ENCODE measurements around the gene MTOR. TPM values are rescaled to one million over a fixed set of nuclear protein-coding genes. Genes with fewer than 3 reads are reported as not detected.

MTOR gene
- total RNA-seq, 4 donors from 2014 or later = 32.9 to 43.7 (median 39.3) TPM

DNA sequence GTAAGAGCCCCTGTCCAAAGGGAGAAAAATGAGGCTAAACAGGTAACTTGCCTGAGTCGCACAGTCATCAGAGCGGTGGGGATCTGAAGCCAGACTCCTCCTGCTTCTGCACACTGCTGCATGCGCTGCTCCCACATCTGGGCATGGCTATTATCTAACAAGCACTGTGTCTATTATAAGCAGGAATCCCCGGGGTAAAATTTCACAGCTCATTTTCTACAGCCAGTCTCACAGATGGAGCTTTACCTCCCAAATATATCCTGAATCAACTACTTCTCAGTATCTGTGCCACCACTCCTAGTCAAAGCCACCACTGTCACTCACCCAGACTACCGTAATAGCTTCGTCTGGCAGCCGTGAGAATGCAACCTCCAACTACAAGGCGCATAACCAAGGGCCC is 9.8 kb downstream of the MTOR start:
- WGBS = 86% methylated on average over 8 of the region's 8 CpGs
- Histone ChIP-seq H3K36me3 (peaks cover 79% of the 10 kb centered on the region), H3K27ac (no peak overlapping the region), H3K4me1 (no peaks in the 10 kb centered on the region), H3K9me3 (no peaks in the 10 kb centered on the region), H3K4me3 (no peak overlapping the region), H3K27me3 (no peaks in the 10 kb centered on the region)
- TF ChIP-seq EP300 (IDR thresholded peaks at IDR 0.05) = no peak
- TF ChIP-seq POLR2AphosphoS5 (IDR thresholded peaks at IDR 0.05) = no peak
- no peak for TF ChIP-seq POLR2A (IDR thresholded peaks at IDR 0.05)
- TF ChIP-seq, protein P1, sequence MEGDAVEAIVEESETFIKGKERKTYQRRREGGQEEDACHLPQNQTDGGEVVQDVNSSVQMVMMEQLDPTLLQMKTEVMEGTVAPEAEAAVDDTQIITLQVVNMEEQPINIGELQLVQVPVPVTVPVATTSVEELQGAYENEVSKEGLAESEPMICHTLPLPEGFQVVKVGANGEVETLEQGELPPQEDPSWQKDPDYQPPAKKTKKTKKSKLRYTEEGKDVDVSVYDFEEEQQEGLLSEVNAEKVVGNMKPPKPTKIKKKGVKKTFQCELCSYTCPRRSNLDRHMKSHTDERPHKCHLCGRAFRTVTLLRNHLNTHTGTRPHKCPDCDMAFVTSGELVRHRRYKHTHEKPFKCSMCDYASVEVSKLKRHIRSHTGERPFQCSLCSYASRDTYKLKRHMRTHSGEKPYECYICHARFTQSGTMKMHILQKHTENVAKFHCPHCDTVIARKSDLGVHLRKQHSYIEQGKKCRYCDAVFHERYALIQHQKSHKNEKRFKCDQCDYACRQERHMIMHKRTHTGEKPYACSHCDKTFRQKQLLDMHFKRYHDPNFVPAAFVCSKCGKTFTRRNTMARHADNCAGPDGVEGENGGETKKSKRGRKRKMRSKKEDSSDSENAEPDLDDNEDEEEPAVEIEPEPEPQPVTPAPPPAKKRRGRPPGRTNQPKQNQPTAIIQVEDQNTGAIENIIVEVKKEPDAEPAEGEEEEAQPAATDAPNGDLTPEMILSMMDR (IDR thresholded peaks at IDR 0.05) = no peak
- DNase-seq (ENCODE audit: low spot score in 2 of 2) = no peak

DNA sequence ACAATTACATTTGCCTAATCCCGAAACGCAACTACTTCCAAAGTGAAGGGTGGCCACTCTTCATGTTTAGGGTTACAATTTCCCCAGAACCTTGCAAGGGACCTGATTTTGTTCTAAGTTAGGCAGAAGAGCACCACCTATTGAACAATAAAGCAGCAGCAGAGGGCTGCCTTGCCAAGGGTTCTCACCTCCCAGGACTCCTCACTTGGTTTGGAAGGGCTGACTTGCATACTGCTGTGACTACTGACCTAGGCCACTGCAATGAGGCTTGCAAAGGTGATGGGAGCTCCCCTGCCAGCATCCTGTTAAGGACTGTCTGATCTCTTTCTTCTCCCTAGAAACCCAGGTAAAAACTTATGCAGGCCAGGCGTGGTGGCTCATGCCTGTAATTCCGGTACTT is 14.2 kb downstream of the MTOR start:
- H3K9me3 ChIP-seq = no peaks in the 10 kb centered on the region
- TF ChIP-seq, protein P1 (IDR thresholded peaks at IDR 0.05) = no peak
- TF ChIP-seq POLR2A (IDR thresholded peaks at IDR 0.05) (no peak), POLR2AphosphoS5 (IDR thresholded peaks at IDR 0.05) (no peak), EP300 (IDR thresholded peaks at IDR 0.05) (no peak)
- no peak overlapping the region for H3K27ac ChIP-seq
- no peaks in the 10 kb centered on the region for H3K4me1 ChIP-seq
- no peak overlapping the region for H3K4me3 ChIP-seq
- DNase-seq (ENCODE audit: low spot score in 2 of 2) = no peak
- H3K27me3 ChIP-seq = no peaks in the 10 kb centered on the region
- peaks cover 80% of the 10 kb centered on the region for H3K36me3 ChIP-seq
- whole genome bisulfite sequencing = 91% methylated on average over 4 of the region's 4 CpGs

DNA sequence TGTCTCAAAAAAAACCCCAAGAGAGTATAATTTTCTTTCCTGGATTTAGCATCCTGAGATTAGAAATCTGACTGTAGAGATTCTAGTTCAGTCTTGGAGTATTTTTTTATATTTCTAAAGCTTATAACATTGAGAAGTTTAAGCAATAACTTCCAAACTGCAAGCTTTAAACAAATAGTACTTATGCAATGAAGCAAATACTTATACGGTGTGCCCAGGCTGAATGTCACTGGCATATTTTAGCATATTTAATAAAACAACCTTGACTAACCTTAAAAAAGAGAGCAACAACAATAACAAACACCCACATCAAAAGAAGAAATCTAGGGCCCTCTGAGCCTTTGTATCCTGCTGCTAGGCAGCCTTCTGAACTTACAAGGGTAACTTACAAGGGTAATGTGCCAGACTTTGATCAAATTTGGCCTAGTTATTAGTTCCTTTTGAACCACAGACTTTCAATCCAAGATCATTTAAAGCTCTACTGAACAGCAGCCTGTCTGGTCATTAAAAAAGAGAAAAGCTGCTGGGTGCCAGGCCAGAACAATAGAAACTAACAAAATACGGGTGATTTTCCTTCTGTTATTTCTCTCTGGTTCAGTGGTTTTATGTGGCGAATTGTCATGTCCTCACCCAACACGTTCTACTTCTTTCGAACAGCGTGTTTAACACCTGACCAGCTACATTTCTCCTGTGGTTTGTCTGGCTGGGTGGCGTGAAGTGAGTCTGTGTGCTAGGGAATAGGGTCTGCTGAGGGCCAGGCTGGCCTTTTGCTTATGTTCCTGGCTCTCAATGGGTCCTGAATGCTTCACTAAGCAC is 16.2 kb downstream of the MTOR start:
- H3K27ac ChIP-seq = no peak overlapping the region
- no peak overlapping the region for H3K4me3 ChIP-seq
- TF ChIP-seq POLR2A (IDR thresholded peaks at IDR 0.05) (no peak), EP300 (IDR thresholded peaks at IDR 0.05) (no peak), POLR2AphosphoS5 (IDR thresholded peaks at IDR 0.05) (no peak)
- TF ChIP-seq, protein P1 (IDR thresholded peaks at IDR 0.05) = no peak
- no peaks in the 10 kb centered on the region for H3K27me3 ChIP-seq
- H3K4me1 ChIP-seq = no peaks in the 10 kb centered on the region
- WGBS = 80% methylated on average over 7 of the region's 7 CpGs
- no peak for DNase-seq (ENCODE audit: low spot score in 2 of 2)
- H3K36me3 ChIP-seq = peaks cover 80% of the 10 kb centered on the region
- no peaks in the 10 kb centered on the region for H3K9me3 ChIP-seq

DNA sequence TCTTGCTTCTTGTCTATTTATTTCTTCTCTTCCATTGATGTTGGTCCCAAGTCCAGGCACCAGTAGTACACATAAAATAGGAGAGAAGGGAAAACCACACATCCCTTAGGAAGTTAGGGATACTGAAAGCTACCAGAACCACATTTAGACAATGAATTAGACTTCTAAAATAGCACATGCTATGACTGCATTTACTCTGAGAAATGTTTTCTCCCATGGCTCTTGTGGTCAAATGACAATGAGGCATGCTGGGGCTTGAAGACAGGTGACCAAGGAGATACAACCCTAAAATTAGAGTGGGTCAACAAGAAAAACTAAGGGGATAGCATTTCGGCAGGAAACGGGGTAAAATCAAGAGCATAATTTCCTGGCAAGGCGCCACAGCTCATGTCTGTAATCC is 17.1 kb downstream of the MTOR start:
- DNase-seq (ENCODE audit: low spot score in 2 of 2) = no peak
- Histone ChIP-seq H3K27me3 (no peaks in the 10 kb centered on the region), H3K9me3 (no peaks in the 10 kb centered on the region), H3K27ac (no peak overlapping the region), H3K36me3 (peaks cover 80% of the 10 kb centered on the region), H3K4me3 (no peak overlapping the region), H3K4me1 (no peaks in the 10 kb centered on the region)
- WGBS = 77% methylated on average over 3 of the region's 3 CpGs
- TF ChIP-seq EP300 (IDR thresholded peaks at IDR 0.05) (no peak), POLR2AphosphoS5 (IDR thresholded peaks at IDR 0.05) (no peak), POLR2A (IDR thresholded peaks at IDR 0.05) (no peak)
- TF ChIP-seq, protein P1 (IDR thresholded peaks at IDR 0.05) = no peak

DNA sequence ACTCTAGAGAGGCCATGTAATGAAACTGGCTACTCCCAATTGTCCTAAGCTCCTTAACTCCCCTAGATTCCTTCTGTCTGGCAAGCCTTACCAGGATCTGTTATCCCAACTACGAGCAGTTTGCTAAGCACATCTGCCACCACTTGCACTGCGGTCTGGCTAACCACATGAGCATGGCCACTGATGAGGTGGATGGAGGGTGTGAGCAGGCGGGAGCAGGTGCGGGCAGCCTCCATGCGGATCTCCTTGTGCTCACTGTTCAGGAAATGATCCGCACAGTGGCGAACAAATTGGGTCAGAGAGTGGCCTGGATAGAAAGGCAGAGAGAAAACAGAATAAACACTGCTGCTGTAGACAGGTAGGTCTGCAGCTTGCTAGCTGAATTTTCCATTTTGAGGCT is 24.0 kb downstream of the MTOR start:
- no peak for DNase-seq (ENCODE audit: low spot score in 2 of 2)
- WGBS = 91% methylated on average over 7 of the region's 7 CpGs
- H3K36me3 ChIP-seq = peaks cover 99% of the 10 kb centered on the region
- no peak for TF ChIP-seq POLR2AphosphoS5 (IDR thresholded peaks at IDR 0.05)
- TF ChIP-seq POLR2A (IDR thresholded peaks at IDR 0.05) = no peak
- TF ChIP-seq, protein P1 (IDR thresholded peaks at IDR 0.05) = no peak
- TF ChIP-seq EP300 (IDR thresholded peaks at IDR 0.05) = no peak
- H3K27me3 ChIP-seq = no peaks in the 10 kb centered on the region
- no peak overlapping the region for H3K4me3 ChIP-seq
- no peaks in the 10 kb centered on the region for H3K4me1 ChIP-seq
- no peaks in the 10 kb centered on the region for H3K9me3 ChIP-seq
- H3K27ac ChIP-seq = no peak overlapping the region

Measured in suprapubic skin (tissue), 4 donors.